Measurements from ENCODE around the gene UXS1. TPM values are rescaled to one million over a fixed set of nuclear protein-coding genes. Genes with fewer than 3 reads are reported as not detected.

Gene UXS1
- polyA plus RNA-seq, 3 donors, result 75.0 to 85.4 (median 78.9) TPM

DNA sequence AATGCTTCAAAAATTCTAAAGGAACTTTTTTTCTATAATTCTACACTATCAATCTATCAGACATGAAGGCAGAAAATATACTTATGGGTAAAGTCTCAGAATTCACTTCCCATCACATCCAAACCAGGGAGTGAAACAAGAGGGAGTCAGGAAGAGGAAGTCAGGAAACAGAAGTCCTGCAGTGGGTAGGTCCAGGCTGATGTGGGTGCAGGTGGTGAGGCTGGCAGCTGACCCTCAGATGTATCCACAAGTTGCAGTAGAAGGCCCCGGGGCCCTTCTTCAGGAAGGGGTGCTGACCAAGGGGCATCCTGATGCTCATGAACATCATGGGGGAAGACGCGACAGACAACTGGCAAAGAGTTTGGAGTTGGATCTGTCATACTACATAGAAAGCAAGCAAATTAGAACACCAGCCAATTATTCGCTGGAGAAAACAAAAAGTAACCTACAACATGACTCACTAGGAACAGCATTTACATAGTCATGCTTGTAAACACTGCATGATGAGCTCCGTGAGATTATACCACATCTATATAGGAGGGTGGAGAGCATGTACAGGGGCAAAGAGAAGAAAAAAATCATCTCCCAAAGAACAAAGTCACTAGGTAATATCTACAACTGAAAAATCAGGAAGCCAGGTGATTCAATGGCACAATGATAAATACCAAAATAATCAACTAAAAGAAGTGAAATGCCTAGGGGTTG, 4.2 kb downstream of the UXS1 start:
- DNase-seq (ENCODE audit: low read depth in 3 of 3, low spot score in 2 of 3), result no peak

DNA sequence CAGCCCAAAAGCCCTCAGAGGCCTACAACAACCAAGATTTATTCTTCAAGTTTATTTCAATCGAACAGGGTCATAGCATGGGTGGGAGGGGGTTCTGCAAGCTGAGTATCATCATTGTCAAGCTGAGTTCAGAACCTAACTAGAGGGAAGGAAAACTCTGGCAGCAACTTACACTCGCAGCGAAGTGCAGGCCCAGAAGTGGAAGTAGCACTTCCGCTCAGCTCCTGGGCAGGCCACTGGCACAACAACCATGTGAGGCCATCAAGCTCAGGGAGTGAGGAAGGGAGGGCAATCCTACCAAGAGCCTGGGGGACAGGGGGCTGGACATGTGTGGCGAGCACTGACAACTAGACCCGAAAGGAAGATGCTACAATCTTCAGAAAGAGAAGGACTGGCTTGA, 4.8 kb downstream of the UXS1 start:
- DNase-seq (ENCODE audit: low read depth in 3 of 3, low spot score in 2 of 3), result no peak

DNA sequence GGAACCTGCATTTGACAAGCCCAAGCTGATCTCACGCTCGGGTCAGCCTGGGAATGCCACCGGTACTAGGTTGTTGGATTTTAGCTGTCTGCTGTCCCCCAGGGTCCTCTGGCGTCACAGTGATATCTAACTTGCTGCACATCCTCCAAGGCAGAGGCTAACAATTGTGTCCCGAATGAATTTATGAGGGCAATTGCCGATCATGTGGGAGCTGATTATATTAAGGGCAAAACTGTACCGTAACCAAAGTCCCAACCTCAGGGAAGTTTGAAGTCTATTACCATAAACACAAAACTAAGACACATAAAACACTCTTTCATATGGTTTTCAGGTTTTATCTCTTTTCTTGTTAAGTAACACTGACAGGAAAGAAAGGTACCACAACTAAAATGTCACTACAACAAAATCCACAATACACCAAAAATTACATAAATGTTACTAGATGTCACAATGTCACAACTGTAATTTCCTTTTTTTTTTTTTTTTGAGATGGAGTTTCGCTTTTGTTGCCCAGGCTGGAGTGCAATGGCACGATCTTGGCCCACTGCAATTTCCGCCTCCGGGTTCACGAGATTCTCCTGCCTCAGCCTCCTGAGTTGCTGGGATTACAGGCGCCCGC, 6.7 kb downstream of the UXS1 start:
- no peak for DNase-seq (ENCODE audit: low read depth in 3 of 3, low spot score in 2 of 3)

DNA sequence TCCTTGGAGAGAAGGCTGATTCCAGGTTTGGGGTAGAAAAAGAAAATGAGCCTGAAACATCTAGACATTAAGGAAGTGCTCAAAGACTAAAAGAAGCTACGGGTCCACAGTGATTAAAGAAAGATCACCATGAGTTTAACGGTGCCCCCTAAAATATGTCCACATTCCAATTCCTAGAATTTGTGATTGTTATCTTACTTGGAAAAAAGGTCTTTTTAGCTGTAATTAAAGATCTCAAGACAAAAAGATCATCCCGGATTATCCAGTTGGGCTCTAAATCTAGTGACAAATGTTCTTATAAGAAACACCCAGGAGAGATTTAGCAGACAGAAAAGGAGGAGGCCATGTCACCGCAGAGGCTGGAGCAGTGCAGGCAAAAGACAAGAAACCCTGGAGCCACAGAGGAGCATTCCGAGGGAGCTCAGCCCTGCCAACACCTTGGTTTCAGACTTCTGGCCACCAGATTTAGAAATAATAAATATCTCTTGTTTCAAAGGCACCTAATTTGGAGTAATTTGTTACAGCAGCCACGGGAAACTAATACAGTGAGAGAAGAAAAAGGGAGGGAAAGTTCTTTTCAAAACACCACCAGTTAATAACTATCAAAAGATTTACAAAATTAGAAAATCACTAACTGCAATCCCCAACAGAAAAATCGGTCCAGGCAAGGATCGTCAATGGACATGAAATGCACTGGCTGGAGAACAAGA, 8.5 kb downstream of the UXS1 start:
- DNase-seq (ENCODE audit: low read depth in 3 of 3, low spot score in 2 of 3), result no peak

DNA sequence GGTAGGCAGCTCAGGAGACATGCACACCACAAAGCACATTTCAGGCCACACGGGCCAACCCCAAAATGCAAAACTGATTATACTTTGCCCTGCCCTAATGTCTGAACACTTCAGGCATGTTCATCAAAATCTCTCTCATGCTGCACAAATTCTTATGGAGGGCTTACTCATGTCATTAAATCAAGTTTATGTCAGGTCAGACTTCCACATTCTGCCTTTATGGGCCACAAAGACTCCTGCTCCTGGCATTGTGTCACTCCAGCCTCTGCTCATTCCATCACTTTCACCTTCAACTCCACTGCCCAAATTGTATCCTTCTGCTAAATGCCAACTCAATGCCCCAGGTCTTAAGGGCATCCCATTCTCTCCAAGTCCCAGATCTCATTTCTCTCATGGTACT, 9.2 kb downstream of the UXS1 start:
- DNase-seq (ENCODE audit: low read depth in 3 of 3, low spot score in 2 of 3), result no peak

DNA sequence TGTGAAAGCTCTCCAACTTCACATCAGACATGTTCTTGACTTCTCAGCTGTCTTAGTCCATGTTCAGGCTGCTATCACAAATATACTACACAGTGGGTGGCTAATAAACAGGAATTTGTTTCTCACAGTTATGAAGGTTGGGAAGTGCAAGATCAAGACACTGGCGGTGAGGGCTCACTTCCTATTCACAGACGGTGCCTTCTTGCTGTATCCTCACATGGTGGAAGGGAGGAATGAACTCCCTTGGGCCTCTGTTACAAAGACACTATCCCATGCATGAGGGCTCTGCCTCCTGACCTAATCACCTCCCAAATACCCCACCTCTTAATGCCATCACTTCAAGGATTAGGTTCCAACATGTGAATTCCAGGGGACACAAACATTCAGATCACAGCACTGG, 9.7 kb downstream of the UXS1 start:
- no peak for DNase-seq (ENCODE audit: low read depth in 3 of 3, low spot score in 2 of 3)

DNA sequence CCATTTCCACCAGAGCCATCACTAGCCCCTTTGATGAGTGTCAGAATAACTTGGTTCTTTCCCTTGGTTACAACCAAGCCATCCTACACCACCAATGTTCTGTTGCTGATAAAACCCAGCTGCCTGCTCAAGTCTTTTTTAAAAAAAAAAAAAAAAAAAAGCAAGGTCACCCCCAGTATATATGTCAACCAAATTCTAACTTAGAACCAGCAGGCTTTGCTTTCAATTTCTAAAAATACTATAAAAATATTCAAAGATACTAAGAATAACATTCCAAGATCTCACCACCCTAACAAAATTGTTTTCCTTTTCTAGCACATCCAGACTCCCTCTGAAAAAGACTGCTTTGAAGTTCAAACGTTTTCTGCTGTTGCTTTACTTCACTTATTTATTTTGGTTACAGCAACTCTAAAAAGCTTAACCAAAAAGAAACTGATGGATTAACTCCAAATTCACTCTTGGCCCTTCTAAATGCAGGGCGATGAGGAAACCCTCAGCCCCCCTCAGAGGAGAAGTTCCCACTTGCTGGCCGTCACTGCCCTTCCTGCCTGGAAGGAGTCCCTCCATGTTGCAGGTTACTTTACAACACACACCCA, 10.9 kb downstream of the UXS1 start:
- DNase-seq (ENCODE audit: low read depth in 3 of 3, low spot score in 2 of 3), result no peak

DNA sequence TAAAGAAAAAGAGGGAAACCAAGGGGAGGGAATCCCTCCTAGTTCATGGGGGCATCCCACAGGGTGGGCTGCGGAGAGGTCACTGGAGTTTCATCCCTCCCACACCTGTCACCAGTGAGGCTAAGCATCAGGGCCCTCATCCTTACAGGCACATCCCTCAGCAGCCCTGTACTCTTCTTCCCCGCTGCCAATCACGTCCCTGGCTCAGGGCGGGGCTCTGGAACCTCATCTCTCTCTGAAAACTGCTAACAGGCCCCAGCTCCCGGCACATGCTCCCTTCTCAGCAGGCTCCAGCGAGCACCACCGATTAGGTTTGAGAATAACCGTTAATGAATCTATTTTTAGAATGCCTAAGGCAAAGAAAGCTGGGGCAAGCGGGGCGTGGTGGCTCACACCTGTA, 13.0 kb downstream of the UXS1 start:
- no peak for DNase-seq (ENCODE audit: low read depth in 3 of 3, low spot score in 2 of 3)

DNA sequence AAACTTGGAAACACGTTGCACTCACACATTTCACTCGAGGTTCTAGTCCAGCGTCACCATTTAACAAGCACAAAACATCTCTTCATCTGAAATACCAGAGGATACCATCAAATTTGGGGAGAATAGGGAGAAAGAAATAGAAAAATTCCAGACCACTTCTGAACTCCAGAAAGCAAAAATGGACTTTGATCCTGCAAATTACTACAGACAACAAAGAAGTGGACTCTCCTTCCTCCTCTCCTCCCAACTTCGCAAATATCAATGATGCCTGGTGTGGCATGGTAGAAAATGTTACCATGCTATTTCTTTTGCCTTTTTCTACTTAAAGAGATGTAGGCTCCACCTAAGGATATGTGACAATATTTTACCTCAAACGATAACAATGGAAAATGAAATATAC, 13.5 kb downstream of the UXS1 start:
- no peak for DNase-seq (ENCODE audit: low read depth in 3 of 3, low spot score in 2 of 3)

DNA sequence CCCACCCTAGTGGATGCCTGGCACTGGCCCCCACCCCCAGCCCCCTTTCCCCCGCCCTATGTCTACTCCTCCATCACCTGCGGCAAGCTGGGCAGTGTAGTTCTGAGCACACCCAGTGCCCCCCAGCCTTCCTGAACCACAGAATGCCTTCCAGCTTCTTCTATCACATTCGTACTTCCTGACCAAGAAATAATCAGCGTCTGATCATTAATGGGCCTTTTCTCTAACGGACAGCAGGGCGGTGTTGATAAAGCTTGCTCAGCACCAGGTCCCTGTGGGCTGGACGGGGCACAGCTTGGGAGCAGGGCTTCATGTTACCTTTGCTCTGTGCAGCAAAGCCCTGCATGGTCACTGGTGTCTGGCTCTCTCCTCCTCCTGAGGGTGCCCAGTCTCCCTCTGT, 15.4 kb downstream of the UXS1 start:
- no peak for DNase-seq (ENCODE audit: low read depth in 3 of 3, low spot score in 2 of 3)

DNA sequence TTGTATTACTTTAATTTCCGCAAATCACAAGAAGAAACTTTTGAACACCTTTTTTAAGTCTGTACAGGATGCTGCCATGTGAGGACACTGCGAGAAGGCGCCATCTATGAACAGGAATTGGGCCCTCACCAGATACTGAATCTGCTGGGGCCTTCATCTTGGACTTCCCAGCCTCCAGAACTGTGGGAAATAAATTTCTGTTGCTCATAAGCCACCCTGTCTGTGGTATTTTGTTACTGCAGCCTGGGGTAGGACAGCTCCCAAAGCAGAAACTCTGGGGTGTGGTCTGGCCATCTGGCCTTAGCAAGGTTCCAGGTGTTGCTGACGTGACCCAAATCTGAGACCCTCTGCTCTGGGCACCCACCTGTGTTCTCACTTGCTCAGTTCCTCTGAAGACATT, 16.5 kb downstream of the UXS1 start:
- DNase-seq (ENCODE audit: low read depth in 3 of 3, low spot score in 2 of 3), result no peak

DNA sequence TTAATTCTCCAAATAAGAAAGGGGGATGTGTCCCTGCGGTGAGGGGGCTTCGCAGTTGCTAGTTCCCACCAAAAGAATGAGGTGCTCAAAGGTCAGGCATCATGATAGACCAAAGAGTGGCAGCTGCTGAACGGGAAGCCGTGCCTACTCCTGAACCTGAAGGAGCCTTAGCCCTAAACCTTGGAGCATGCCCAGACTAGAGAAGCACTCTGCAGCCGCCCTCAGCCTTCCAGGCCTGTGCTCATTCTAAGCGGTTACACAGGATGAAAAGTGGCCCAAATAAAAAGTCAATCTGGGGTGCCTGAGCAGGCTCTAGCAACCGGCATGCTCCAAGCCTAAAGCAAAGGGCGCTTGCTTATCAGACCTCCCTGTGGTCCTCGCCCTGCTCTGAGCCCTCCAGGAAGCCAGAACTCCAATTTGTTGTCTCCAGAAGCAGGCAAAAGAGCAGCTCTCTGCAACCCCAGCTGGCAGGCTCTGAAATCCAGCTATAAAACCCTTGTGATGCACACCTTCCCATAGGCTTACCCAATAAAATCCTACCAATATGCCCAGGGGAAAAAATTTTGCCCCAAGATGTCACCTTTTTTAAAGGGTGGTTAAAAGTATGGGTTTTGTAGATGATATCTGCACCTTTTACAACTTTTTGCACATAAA, 17.5 kb downstream of the UXS1 start:
- DNase-seq (ENCODE audit: low read depth in 3 of 3, low spot score in 2 of 3), result no peak

DNA sequence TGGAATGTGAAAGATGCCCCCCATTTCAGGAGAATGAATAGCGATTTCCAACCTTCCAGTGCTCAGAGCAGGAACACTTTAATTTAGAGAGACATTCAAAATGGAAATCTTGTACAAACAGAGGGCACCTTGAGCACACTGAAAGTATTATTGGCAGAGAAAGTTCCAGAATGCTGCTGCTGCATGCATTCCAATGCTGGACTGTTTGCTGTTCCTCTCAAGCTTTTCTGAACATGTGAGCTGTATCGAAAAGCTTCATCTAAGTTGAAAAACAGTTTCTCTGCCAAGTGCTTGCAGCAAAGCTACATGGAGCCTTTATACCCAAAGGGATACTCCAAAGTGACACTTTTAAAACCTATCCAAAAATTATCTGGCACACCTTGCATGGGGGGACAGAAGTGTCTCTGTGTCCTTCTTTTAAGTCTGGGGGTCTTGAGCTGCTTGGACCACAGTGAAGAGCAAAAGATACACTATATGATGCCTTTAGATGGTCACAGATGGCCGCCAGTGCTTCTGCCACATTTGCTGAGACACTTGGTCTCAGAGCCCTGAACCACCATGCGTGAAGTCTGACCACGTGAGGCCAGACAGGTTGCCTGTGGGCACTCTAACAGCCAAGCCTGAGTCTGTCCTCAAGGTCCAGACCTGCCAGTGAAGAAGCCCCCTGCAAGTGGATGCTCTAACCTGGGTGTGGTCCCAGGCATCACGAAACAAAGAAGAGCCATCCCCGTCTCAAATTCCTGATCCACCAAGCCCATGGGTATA, 18.8 kb downstream of the UXS1 start:
- DNase-seq (ENCODE audit: low read depth in 3 of 3, low spot score in 2 of 3), result no peak

DNA sequence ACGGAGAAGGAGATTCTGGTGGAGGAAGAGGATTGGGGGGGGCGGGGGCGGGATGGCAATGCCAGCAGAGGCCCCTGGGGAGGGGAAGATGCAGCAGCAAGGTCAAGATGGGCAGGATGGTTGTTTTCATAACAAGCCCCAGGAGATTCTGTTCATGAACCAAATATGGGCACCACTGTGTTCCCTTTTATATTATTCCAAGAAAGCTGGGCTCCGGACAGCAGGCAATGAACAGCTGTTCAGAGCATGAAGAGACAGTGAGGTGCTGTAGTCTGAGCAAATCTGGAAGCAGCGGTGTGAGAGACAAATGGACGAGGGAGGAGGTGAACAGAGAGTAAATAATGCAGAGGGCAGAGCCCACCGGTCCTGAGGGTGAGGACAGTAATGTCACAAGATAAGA, 20.0 kb downstream of the UXS1 start:
- no peak for DNase-seq (ENCODE audit: low read depth in 3 of 3, low spot score in 2 of 3)

DNA sequence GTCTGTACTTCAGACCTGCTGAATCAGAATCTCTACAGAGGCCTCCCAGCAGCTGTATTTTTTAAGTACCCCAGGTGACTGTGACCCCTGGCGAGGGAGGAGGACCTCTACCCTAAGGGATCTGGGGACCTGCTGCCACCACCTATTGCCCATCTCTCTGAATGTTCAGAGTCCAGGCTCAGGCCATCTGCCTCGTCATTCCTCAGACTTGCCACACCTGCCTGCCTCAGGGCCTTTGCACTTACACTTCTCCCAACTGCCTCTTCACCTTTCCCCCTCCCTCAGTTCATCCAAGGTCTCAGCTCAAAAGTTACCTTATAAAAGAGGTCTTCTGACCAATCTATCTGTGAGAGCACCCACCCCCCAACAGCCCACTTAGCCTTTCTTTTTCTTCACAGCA, 21.5 kb downstream of the UXS1 start:
- DNase-seq (ENCODE audit: low read depth in 3 of 3, low spot score in 2 of 3), result no peak

DNA sequence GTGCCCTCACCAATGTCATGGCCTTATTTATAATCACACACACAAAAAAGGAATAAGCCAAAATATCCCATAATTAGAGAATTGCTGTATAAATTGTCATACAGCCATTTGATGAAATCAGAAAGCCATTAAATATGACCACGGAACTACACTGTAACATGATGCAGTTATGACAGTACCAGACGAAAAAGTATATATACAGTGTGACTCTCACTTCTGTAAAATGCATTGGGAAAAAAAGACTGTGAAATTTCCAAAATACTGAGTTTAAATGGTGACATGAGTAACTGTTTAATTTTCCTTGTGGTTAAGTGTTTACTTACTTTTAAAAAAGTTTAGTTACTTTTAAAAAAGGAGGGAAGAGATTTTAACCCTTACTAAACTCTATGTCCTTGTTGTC, 25.4 kb downstream of the UXS1 start:
- no peak for DNase-seq (ENCODE audit: low read depth in 3 of 3, low spot score in 2 of 3)

DNA sequence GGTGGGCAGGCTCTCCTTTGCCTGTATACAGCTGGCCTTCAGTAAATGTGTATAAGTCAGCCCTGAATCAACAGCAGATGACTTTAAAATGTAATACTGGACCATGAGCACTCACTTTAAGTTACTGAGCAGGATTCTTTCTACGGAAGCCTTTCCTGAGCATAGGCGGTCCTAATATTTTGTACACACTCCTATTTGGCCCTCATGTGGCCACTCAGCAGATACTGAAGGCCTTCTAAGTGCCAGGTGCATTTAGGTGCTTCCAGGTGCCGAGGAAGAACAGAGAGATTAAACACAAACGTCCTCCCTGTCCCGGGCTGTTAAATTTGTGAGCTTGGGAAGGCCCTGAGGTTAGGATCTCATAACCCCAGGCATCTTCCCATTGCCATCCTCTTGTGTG, 27.0 kb downstream of the UXS1 start:
- DNase-seq (ENCODE audit: low read depth in 3 of 3, low spot score in 2 of 3), result no peak

DNA sequence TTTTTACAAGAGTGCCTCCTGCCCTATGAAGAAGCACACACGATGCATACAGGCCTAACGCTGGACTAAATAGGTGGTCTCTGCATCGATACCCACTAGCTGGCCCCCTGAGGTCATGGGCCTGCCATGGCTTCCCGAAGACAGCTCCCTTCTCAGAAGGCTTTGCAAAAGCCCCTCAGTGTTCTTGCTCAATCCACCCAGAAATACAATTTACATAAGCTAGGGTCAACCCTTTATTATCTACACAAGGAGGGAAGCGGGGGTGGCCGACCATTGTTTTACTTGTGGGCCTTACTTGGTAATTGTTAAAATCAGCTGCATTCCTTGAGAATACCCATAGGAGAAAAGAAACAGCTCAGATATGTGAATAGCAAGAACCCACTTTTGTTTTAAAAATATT, 28.5 kb downstream of the UXS1 start:
- DNase-seq (ENCODE audit: low read depth in 3 of 3, low spot score in 2 of 3), result no peak

DNA sequence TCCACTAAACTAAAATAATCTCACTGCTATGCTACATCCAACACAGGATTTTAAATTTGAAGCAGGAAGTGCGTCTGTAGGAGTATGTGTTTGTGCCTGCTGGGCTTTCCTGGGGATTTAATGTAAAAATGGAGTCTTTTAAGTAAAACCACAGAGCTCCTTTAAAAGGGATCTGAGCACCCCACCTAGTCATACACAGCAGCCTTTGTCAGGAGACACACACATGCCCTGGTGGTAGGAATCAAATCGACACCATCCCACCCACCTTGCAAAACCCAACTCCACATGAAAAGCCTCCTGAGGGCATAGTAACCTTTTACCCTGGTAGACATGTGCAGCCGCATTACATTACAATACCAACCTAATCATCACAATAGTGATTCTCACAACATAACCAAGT, 29.1 kb downstream of the UXS1 start:
- DNase-seq (ENCODE audit: low read depth in 3 of 3, low spot score in 2 of 3), result no peak

DNA sequence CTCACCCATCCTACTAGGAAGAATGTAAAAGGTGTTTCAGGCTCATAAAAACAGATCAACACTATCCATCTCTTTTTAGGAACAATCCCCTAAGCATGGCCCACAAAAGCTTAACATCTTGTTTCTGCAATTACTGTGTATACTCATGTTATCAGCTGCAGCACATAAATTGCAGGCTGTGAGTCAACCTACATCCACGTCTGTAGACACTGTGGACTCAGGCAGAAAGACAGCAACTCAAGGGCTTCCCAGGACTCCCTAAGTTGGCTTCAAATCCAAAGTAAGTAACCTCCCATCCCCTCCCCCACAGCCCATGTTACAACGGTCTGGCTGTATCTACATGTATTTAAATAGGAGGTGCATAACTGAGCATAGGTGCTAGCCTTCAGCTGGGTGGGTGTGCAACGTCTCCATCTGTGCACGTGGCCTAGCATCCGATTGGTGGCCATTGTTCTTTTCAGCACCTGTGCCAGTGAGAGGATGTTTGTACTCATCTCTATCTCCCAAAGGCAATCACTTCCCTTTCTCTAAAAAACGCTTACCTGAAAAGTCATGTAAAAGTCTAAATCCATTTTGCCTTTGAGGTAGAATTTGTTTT, 30.1 kb downstream of the UXS1 start:
- no peak for DNase-seq (ENCODE audit: low read depth in 3 of 3, low spot score in 2 of 3)
